Endothelial cell of umbilical vein (primary cell): Measurements from ENCODE around the gene CARD9. TPM values are rescaled to one million over a fixed set of nuclear protein-coding genes. Genes with fewer than 3 reads are reported as not detected.

Experiments used
- BruUV-seq: library from RNA; stranded (reverse); fragments of 400-500 nt; replicated peaks from 2 replicates; lab custom pipeline; 2021; lab: Mats Ljungman, UMichigan
- CTCF ChIA-PET: fragments of 300-600, 350-600 bp; sonication (Branson Sonifier 250); formaldehyde crosslinking; loops from one replicate; lab custom pipeline; 2021; ENCODE audit warnings: antibody characterized with exemption, inconsistent platforms; lab: Charles Lee
- POLR2A ChIA-PET: fragments of 300-600, 350-600 bp; sonication (Branson Sonifier 250); formaldehyde crosslinking; loops from one replicate; lab custom pipeline; 2021; ENCODE audit warnings: antibody characterized with exemption, inconsistent platforms; lab: Charles Lee
- DNase-seq: peaks from one replicate; pipeline ENCODE4 v3.0.0-alpha.2; 2011; ENCODE audit warnings: low read depth, low spot score
- FAIRE-seq: peaks from 2 replicates; lab custom pipeline; 2011; peaks lifted over from hg19 to GRCh38; lab: Jason Lieb, UNC
- H2AFZ ChIP-seq: 2 replicates; pipeline ENCODE4 v1.6.0; 2012; ENCODE audit warnings: low read depth, low read length, control low read depth, inconsistent platforms
- H3K27ac ChIP-seq: 2 replicates; pipeline ENCODE4 v1.5.1; 2011; ENCODE audit warnings: low read depth, mild to moderate bottlenecking, control low read depth, low read length, moderate library complexity; ENCODE audit not compliant: insufficient read depth
- H3K27me3 ChIP-seq, 2 experiments: 2 replicates each; pipeline versions ENCODE4 v1.6.0 to v1.6.1; 2011; ENCODE audit warnings: low read length in 2 of 2, mixed read lengths in 1 of 2; ENCODE audit not compliant: control insufficient read depth in 2 of 2, insufficient read depth in 2 of 2
- H3K36me3 ChIP-seq, 2 experiments: 2 replicates in 1 of 2; 3 replicates in 1 of 2; pipeline ENCODE4 v1.5.1; 2011; ENCODE audit warnings: low read length in 2 of 2, mild to moderate bottlenecking in 1 of 2, moderate library complexity in 1 of 2; ENCODE audit not compliant: control insufficient read depth in 2 of 2, insufficient read depth in 2 of 2; ENCODE audit errors: extremely low read depth in 1 of 2
- H3K4me1 ChIP-seq: 3 replicates; pipeline ENCODE4 v1.5.1; 2011; ENCODE audit warnings: mild to moderate bottlenecking, low read length; ENCODE audit not compliant: control insufficient read depth, insufficient read depth; ENCODE audit errors: extremely low read depth
- H3K4me2 ChIP-seq: 2 replicates; pipeline ENCODE4 v1.6.1; 2011; ENCODE audit warnings: low read length, control low read depth, mixed read lengths; ENCODE audit not compliant: insufficient read depth
- H3K4me3 ChIP-seq, 3 experiments: fragments of 200-600 bp in 1 of 3; sonication (generic), shearing (Covaris generic) in 1 of 3; replicated peaks in 1 of 3; 2 replicates each; pipeline ENCODE4 v1.5.1; 2011 to 2016; ENCODE audit warnings: control low read depth in 3 of 3, low read length in 3 of 3, mild to moderate bottlenecking in 2 of 3, inconsistent platforms in 1 of 3, low read depth in 1 of 3, moderate library complexity in 1 of 3; ENCODE audit not compliant: insufficient read depth in 1 of 3
- H3K79me2 ChIP-seq: 2 replicates; pipeline ENCODE4 v1.6.0; 2012; ENCODE audit warnings: low read length, inconsistent platforms; ENCODE audit not compliant: control insufficient read depth, insufficient read depth
- H3K9ac ChIP-seq: replicated peaks from 2 replicates; pipeline ENCODE3; 2011; ENCODE audit warnings: low read length, control low read depth; ENCODE audit not compliant: insufficient read depth; ENCODE audit errors: extremely low read depth
- H3K9me1 ChIP-seq: replicated peaks from 3 replicates; pipeline ENCODE4 v1.6.0; 2011; ENCODE audit warnings: mild to moderate bottlenecking, low read length; ENCODE audit not compliant: control insufficient read depth, insufficient read depth; ENCODE audit errors: extremely low read depth
- H3K9me3 ChIP-seq: replicated peaks from 2 replicates; pipeline ENCODE4 v1.5.1; 2012; ENCODE audit warnings: low read length, inconsistent platforms; ENCODE audit not compliant: control insufficient read depth, insufficient read depth
- H4K20me1 ChIP-seq: replicated peaks from 2 replicates; pipeline ENCODE3; 2011; ENCODE audit warnings: mild to moderate bottlenecking, low read length; ENCODE audit not compliant: control insufficient read depth, insufficient read depth; ENCODE audit errors: extremely low read depth
- CTCF ChIP-seq, 2 donors: IDR thresholded peaks; 1 replicate in 1 of 2; 2 replicates in 1 of 2; pipeline ENCODE4 v1.5.1; 2011; ENCODE audit warnings: low read length in 2 of 2, mild to moderate bottlenecking in 2 of 2, moderate library complexity in 2 of 2, control low read depth in 1 of 2, inconsistent platforms in 1 of 2, low read depth in 1 of 2; ENCODE audit not compliant: insufficient read depth in 1 of 2; ENCODE audit errors: extremely low read depth in 1 of 2
- EZH2 ChIP-seq: IDR thresholded peaks from 2 replicates; pipeline ENCODE4 v1.6.1; 2012; ENCODE audit warnings: borderline replicate concordance, low read depth, mild to moderate bottlenecking, moderate library complexity, low read length, inconsistent platforms; ENCODE audit not compliant: severe bottlenecking
- FOS ChIP-seq: IDR thresholded peaks from 2 replicates; pipeline ENCODE4 v1.6.1; 2011; ENCODE audit warnings: mild to moderate bottlenecking, low read length, moderate library complexity, borderline replicate concordance; ENCODE audit not compliant: insufficient read depth
- GATA2 ChIP-seq: IDR thresholded peaks from 2 replicates; pipeline ENCODE4 v1.7.0; 2011; ENCODE audit warnings: low read depth, mild to moderate bottlenecking, moderate library complexity, mixed read lengths, low read length; ENCODE audit not compliant: insufficient read length, insufficient read depth
- MAX ChIP-seq: IDR thresholded peaks from 2 replicates; pipeline ENCODE4 v1.6.1; 2011; ENCODE audit not compliant: insufficient read depth, insufficient read length
- MYC ChIP-seq: IDR thresholded peaks from one replicate; pipeline ENCODE4 v1.6.1; 2011; ENCODE audit warnings: mild to moderate bottlenecking, low read depth, low read length
- POLR2A ChIP-seq: IDR thresholded peaks from 2 replicates; pipeline ENCODE4 v1.6.1; 2012; ENCODE audit warnings: low read depth, mild to moderate bottlenecking, control low read depth, low read length
- POLR2AphosphoS5 ChIP-seq: IDR thresholded peaks from 2 replicates; pipeline ENCODE4 v1.6.1; 2012; ENCODE audit warnings: low read depth, mild to moderate bottlenecking, control low read depth, low read length, moderate library complexity; ENCODE audit not compliant: insufficient read depth
- dilution Hi-C: fragments of 300-500 bp; cut with MboI; formaldehyde crosslinking; loops from one replicate; pipeline ENCODE4 v1.15.0; 2019; ENCODE audit warnings: low sequenced_read_pairs; ENCODE audit not compliant: extremely low pct_ligation_motif_present
- intact Hi-C: fragments of 100-400 bp; cut with micrococcal nuclease; formaldehyde crosslinking; loops from one replicate; pipeline ENCODE4 v1.10.0; 2022
- polyA plus RNA-seq, 4 experiments: library from polyadenylated mRNA; depleted of rRNA in 3 of 4; stranded (reverse) in 3 of 4; unstranded in 1 of 4; fragments of >200 nt; gene quantifications; 2 replicates each; pipeline versions ENCODE4 v1.2.1 to v1.2.3, GENCODE V29; 2011 to 2012; ENCODE audit warnings: missing spikeins in 1 of 4
- total RNA-seq: library from RNA; stranded (reverse); gene quantifications from 2 replicates; pipeline ENCODE4 v1.2.3, GENCODE V29; 2021

The CARD9 gene
- total and polyA plus RNA-seq, 2 donors (not counting 3 experiments of a cell fraction or from before 2014, with no cell fraction given) = 0.22 to 0.71 TPM

- Histone ChIP-seq H3K9me1 (no peaks in the 10 kb centered on the region), H3K27ac (no peak overlapping the region), H3K36me3 (no peaks in the 10 kb centered on the region), H3K79me2 (peaks cover 3% of the 10 kb centered on the region), H3K9me3 (no peaks in the 10 kb centered on the region), H3K4me3 (no peak overlapping the region), H3K9ac (no peak overlapping the region), H3K27me3 (no peaks in the 10 kb centered on the region), H4K20me1 (no peaks in the 10 kb centered on the region), H2AFZ (no peak overlapping the region), H3K4me2 (no peak overlapping the region), H3K4me1 (peaks cover 7% of the 10 kb centered on the region)
- CTCF ChIA-PET = interaction anchor here (0.8 to 1.3 kb wide), 6 partner anchors 10 to 264 kb away, joined by 3 to 5 read pairs (median 3); no protein-coding TSS in a partner anchor
- dilution Hi-C loops = no loop called here
- FAIRE-seq = no peak
- BruUV-seq = no TSS peak
- DNase-seq = no peak
- TF ChIP-seq POLR2A (no peak), POLR2AphosphoS5 (no peak), MYC (no peak)
- POLR2A ChIA-PET = interaction anchor here (0.7 kb wide), 1 partner anchor 624 kb away, joined by 3 read pairs; no protein-coding TSS in a partner anchor
- intact Hi-C loops = no loop called here
Observed at GRCh38 chr9:136367296-136368145, 5.9 kb downstream of the CARD9 start.

- POLR2A ChIA-PET = no interaction called here
- no peak overlapping the region for H3K9ac ChIP-seq
Observed at GRCh38 chr9:136366826-136367225, 6.6 kb downstream of the CARD9 start.

More at GRCh38 chr9:136366826-136367225, 6.6 kb downstream of the CARD9 start:
- dilution Hi-C loops = no loop called here
- Histone ChIP-seq H3K4me1 (peaks cover 7% of the 10 kb centered on the region), H3K27ac (no peak overlapping the region), H3K4me3 (no peak overlapping the region), H3K9me1 (no peaks in the 10 kb centered on the region), H4K20me1 (no peaks in the 10 kb centered on the region), H2AFZ (no peak overlapping the region), H3K9me3 (no peaks in the 10 kb centered on the region), H3K79me2 (peaks cover 3% of the 10 kb centered on the region), H3K36me3 (no peaks in the 10 kb centered on the region), H3K27me3 (no peaks in the 10 kb centered on the region), H3K4me2 (no peak overlapping the region)
- no peak for TF ChIP-seq GATA2
- no peak for TF ChIP-seq FOS
- TF ChIP-seq MYC = no peak
- no peak for TF ChIP-seq POLR2AphosphoS5
- TF ChIP-seq MAX = no peak
- no peak for TF ChIP-seq EZH2
- no peak for TF ChIP-seq POLR2A
- no peak for TF ChIP-seq CTCF (IDR thresholded peaks at IDR 0.05; ENCODE audit: extremely low read depth in 1 of 2, insufficient read depth in 1 of 2, low read depth in 1 of 2, low read length in 2 of 2)
- CTCF ChIA-PET = interaction anchor here (0.8 to 1.1 kb wide), 5 partner anchors 10 to 63 kb away, joined by 3 read pairs; no protein-coding TSS in a partner anchor
- FAIRE-seq = no peak
- DNase-seq = no peak
- intact Hi-C loops = no loop called here
- BruUV-seq = no TSS peak
